Progenitor cell of endocrine pancreas (in vitro differentiated cells): Measurements from ENCODE around the gene VAT1. TPM values are rescaled to one million over a fixed set of nuclear protein-coding genes. Genes with fewer than 3 reads are reported as not detected.
A peak's percentile ranks its signal among the peaks of the same experiment; 100 is the strongest.

Experiments
- DNase-seq: peaks from one replicate; pipeline ENCODE4 v3.0.0; 2021; ENCODE audit warnings: low spot score; ENCODE audit not compliant: unreplicated experiment
- H3K27ac Mint-ChIP-seq: 2 replicates; pipeline ENCODE4 v1.8.0; 2021; ENCODE audit warnings: mild to moderate bottlenecking, moderate library complexity, mixed read lengths
- H3K27me3 Mint-ChIP-seq: 2 replicates; pipeline ENCODE4 v1.8.0; 2021; ENCODE audit warnings: mixed read lengths
- H3K36me3 Mint-ChIP-seq: 2 replicates; pipeline ENCODE4 v1.8.0; 2022; ENCODE audit warnings: mixed read lengths; ENCODE audit not compliant: insufficient read depth
- H3K4me1 Mint-ChIP-seq: 2 replicates; pipeline ENCODE4 v1.8.0; 2021; ENCODE audit warnings: low read depth, mixed read lengths
- H3K4me3 Mint-ChIP-seq: 2 replicates; pipeline ENCODE4 v1.8.0; 2021; ENCODE audit warnings: low read depth, mild to moderate bottlenecking, moderate library complexity, mixed read lengths
- H3K9me3 Mint-ChIP-seq: 2 replicates; pipeline ENCODE4 v1.8.0; 2021; ENCODE audit warnings: low read depth, mixed read lengths
- total RNA-seq: library from RNA; stranded (reverse); gene quantifications from 2 replicates; pipeline ENCODE4 v1.2.1, GENCODE V29; 2021
- TF ChIP-seq, protein P1 (sequence below): fragments of 200-600 bp; sonication (generic); IDR thresholded peaks from one replicate; pipeline ENCODE4 v1.5.0; 2021; ENCODE audit warnings: antibody characterized with exemption, mild to moderate bottlenecking; ENCODE audit not compliant: unreplicated experiment

VAT1 gene
- total RNA-seq, 1 donor from 2014 or later, result 202 TPM

- peaks cover 9% of the 10 kb centered on the region for H3K4me1 Mint-ChIP-seq
- TF ChIP-seq, protein P1, sequence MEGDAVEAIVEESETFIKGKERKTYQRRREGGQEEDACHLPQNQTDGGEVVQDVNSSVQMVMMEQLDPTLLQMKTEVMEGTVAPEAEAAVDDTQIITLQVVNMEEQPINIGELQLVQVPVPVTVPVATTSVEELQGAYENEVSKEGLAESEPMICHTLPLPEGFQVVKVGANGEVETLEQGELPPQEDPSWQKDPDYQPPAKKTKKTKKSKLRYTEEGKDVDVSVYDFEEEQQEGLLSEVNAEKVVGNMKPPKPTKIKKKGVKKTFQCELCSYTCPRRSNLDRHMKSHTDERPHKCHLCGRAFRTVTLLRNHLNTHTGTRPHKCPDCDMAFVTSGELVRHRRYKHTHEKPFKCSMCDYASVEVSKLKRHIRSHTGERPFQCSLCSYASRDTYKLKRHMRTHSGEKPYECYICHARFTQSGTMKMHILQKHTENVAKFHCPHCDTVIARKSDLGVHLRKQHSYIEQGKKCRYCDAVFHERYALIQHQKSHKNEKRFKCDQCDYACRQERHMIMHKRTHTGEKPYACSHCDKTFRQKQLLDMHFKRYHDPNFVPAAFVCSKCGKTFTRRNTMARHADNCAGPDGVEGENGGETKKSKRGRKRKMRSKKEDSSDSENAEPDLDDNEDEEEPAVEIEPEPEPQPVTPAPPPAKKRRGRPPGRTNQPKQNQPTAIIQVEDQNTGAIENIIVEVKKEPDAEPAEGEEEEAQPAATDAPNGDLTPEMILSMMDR, result no peak
- H3K4me3 Mint-ChIP-seq, result peak overlapping the region; percentile 83
- H3K27ac Mint-ChIP-seq, result peak overlapping the region; percentile 90
- no peak for DNase-seq
- H3K9me3 Mint-ChIP-seq, result no peaks in the 10 kb centered on the region
- H3K36me3 Mint-ChIP-seq, result no peaks in the 10 kb centered on the region
- no peaks in the 10 kb centered on the region for H3K27me3 Mint-ChIP-seq
Measured at GRCh38 chr17:43025766-43026537, 3.8 kb upstream of the VAT1 start.

DNA sequence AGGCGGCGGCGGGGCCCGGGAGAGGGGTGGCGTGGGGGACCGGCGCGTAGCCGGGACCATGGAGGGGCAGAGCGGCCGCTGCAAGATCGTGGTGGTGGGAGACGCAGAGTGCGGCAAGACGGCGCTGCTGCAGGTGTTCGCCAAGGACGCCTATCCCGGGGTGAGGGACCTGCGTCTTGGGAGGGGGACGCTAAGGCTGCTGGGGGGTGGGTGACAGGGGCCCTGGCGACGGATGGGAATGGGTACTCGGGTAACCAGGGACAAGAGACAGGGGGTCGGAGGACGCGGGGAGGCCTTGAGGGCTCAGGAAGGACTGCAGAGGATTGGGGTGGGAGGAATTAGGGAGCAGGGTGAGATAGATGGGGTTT, 3.1 kb upstream of the VAT1 start:
- peak overlapping the region; percentile 90 for H3K27ac Mint-ChIP-seq
- H3K36me3 Mint-ChIP-seq, result no peaks in the 10 kb centered on the region
- H3K9me3 Mint-ChIP-seq, result no peaks in the 10 kb centered on the region
- TF ChIP-seq, protein P1, result no peak
- H3K4me3 Mint-ChIP-seq, result peak overlapping the region; percentile 83
- H3K4me1 Mint-ChIP-seq, result peaks cover 12% of the 10 kb centered on the region
- H3K27me3 Mint-ChIP-seq, result no peaks in the 10 kb centered on the region
- no peak for DNase-seq

GRCh38 chr17:43024407-43025289, 2.5 kb upstream of the VAT1 start, which contains the start of gene RND2:
Gene RND2 (plus strand): TSS chr17:43025231. CDS start chr17:43025348, 117 bp downstream.
- Mint-ChIP-seq H3K27me3 (no peaks in the 10 kb centered on the region), H3K4me1 (peaks cover 18% of the 10 kb centered on the region)

GRCh38 chr17:43020789-43021740, 1.1 kb downstream of the VAT1 start:
- H3K27ac Mint-ChIP-seq, result peak overlapping the region; percentile 96

More at GRCh38 chr17:43024407-43025289, 2.5 kb upstream of the VAT1 start, which contains the start of gene RND2:
- no peaks in the 10 kb centered on the region for H3K9me3 Mint-ChIP-seq
- TF ChIP-seq, protein P1, result peak; percentile 66
- peak within 1 kb of the TSS; percentile 87 for H3K4me3 Mint-ChIP-seq
- DNase-seq, result peak; percentile 73
- peak within 1 kb of the TSS; percentile 96 for H3K27ac Mint-ChIP-seq
- H3K36me3 Mint-ChIP-seq, result no peaks in the 10 kb centered on the region

More at GRCh38 chr17:43020789-43021740, 1.1 kb downstream of the VAT1 start:
- Mint-ChIP-seq H3K36me3 (peaks cover 5% of the 10 kb centered on the region), H3K27me3 (no peaks in the 10 kb centered on the region), H3K9me3 (no peaks in the 10 kb centered on the region), H3K4me1 (peaks cover 31% of the 10 kb centered on the region), H3K4me3 (peak overlapping the region; percentile 95)
- TF ChIP-seq, protein P1, result no peak
- DNase-seq, result peak; percentile 46
